HFFc6 (cell line): ENCODE data around the gene MYO1F. TPM values are rescaled to one million over a fixed set of nuclear protein-coding genes. Genes with fewer than 3 reads are reported as not detected.

Source experiments
- DNase-seq: peaks from one replicate; pipeline ENCODE4 v3.0.0-alpha.2; 2018
- H3K27ac Mint-ChIP-seq: 2 replicates; pipeline ENCODE4 v1.8.0; 2020; ENCODE audit warnings: mild to moderate bottlenecking, mixed read lengths
- H3K27me3 Mint-ChIP-seq: 2 replicates; pipeline ENCODE4 v1.8.0; 2021; ENCODE audit warnings: mild to moderate bottlenecking, moderate library complexity, mixed read lengths; ENCODE audit not compliant: insufficient read depth
- H3K36me3 Mint-ChIP-seq: 2 replicates; pipeline ENCODE4 v1.8.0; 2021; ENCODE audit warnings: low read depth, mixed read lengths
- H3K4me1 Mint-ChIP-seq: 2 replicates; pipeline ENCODE4 v1.8.0; 2020; ENCODE audit warnings: low read depth, mixed read lengths
- H3K4me3 Mint-ChIP-seq: 2 replicates; pipeline ENCODE4 v1.8.0; 2020; ENCODE audit warnings: mild to moderate bottlenecking, moderate library complexity, mixed read lengths
- H3K9me3 Mint-ChIP-seq: 2 replicates; pipeline ENCODE4 v1.8.0; 2020; ENCODE audit warnings: mild to moderate bottlenecking, mixed read lengths
- total RNA-seq, 6 experiments: library from RNA; stranded (reverse); fragmentation: NEBNext Ultra II Directional; extraction: Animal tissue kit (Norgen Biotek cat#: 25700); gene quantifications; 2 replicates in 1 of 6; 3 replicates in 5 of 6; pipeline ENCODE4 v1.2.3, GENCODE V29; 2021
- TF ChIP-seq, protein P1 (sequence below): fragments of 200-600 bp; sonication (generic); IDR thresholded peaks from 2 replicates; pipeline ENCODE4 v1.5.0; 2021; ENCODE audit warnings: antibody characterized with exemption, mild to moderate bottlenecking

Gene MYO1F
- total RNA-seq, 6 experiments from 2014 or later, result 0.09 to 0.28 (median 0.19) TPM

DNA sequence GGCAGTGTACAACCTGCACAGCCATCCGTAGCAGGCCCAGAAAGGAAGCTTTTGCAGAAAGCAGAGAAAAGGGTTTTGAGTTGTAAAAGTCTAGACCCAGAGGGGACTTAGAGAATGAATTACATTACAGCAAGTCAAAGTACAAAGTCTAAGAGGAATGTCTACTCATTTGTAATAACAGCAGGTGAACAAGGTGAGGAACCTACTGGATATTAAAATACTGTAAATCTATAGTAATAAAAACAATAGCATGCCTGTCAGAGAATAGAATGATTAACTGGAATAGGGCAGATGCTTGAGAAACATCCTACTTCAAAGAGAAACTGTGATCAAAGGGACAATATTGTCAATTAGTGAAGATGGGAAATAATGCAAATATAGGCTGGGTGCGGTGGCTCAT, 45.0 kb downstream of the MYO1F start:
- Mint-ChIP-seq H3K27ac (no peak overlapping the region), H3K36me3 (peaks cover 18% of the 10 kb centered on the region)

DNA sequence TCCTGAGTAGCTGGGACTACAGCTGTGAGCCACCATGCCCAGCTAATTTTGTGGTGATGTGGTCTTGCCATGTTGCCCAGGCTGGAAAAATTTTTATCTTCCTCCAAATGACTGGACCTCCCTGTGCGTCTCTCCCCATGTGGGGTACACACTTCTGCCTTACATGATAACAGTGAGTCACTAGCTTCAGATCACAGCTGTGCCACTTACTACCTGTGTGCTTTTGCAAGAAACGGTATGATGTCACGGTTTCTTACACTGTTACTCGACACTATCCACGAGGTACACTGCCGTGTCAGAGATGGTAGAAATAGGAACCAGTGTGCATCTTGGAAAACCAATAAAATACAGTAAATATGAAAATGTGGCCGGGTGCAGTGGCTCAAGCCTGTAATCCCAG, 45.8 kb downstream of the MYO1F start:
- Mint-ChIP-seq H3K9me3 (no peaks in the 10 kb centered on the region), H3K4me3 (no peak overlapping the region), H3K27ac (no peak overlapping the region), H3K4me1 (peaks cover 7% of the 10 kb centered on the region), H3K27me3 (no peaks in the 10 kb centered on the region), H3K36me3 (peaks cover 18% of the 10 kb centered on the region)
- TF ChIP-seq, protein P1, sequence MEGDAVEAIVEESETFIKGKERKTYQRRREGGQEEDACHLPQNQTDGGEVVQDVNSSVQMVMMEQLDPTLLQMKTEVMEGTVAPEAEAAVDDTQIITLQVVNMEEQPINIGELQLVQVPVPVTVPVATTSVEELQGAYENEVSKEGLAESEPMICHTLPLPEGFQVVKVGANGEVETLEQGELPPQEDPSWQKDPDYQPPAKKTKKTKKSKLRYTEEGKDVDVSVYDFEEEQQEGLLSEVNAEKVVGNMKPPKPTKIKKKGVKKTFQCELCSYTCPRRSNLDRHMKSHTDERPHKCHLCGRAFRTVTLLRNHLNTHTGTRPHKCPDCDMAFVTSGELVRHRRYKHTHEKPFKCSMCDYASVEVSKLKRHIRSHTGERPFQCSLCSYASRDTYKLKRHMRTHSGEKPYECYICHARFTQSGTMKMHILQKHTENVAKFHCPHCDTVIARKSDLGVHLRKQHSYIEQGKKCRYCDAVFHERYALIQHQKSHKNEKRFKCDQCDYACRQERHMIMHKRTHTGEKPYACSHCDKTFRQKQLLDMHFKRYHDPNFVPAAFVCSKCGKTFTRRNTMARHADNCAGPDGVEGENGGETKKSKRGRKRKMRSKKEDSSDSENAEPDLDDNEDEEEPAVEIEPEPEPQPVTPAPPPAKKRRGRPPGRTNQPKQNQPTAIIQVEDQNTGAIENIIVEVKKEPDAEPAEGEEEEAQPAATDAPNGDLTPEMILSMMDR, result no peak
- DNase-seq, result no peak

More for the DNA sequence above, 45.0 kb downstream of the MYO1F start:
- Mint-ChIP-seq H3K4me3 (no peak overlapping the region), H3K4me1 (peaks cover 7% of the 10 kb centered on the region), H3K9me3 (no peaks in the 10 kb centered on the region), H3K27me3 (peaks cover 2% of the 10 kb centered on the region; the same call in 1 of the 2 replicates)
- no peak for DNase-seq
- TF ChIP-seq, protein P1, result no peak

DNA sequence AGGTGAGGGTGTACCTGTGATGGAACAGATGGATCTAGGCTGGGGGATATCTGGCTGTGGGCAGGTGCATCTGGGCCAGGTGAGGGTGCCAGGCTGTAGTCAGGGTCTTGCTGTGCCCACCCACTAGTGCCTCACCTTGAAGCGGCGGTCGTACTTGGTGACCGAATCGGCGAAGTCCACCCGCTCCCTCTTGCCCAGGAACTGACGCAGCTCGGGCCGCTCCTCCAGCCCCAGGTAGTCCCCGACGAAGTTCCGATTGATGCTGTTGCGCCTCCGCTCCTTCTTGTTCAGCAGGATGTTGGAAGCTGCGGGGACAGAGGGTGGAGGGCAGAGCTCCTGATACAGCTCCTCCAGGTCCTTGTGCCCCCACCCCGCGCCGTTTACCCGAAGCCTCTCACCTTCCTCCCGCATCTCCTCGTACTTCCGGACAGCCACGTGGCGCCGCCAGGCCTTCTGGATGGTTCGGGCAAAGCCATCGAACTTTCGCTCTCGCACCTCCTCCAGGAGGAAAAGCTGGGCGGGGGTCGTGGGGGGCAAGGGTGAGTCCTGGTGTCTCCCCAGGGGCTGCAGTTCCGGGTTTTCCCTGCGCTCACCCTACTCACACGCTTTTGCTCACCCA, 47.1 kb downstream of the MYO1F start:
- Mint-ChIP-seq H3K4me1 (peaks cover 7% of the 10 kb centered on the region), H3K36me3 (peaks cover 18% of the 10 kb centered on the region), H3K27ac (no peak overlapping the region), H3K4me3 (no peak overlapping the region), H3K27me3 (no peaks in the 10 kb centered on the region), H3K9me3 (no peaks in the 10 kb centered on the region)
- no peak for DNase-seq
- TF ChIP-seq, protein P1, result no peak

DNA sequence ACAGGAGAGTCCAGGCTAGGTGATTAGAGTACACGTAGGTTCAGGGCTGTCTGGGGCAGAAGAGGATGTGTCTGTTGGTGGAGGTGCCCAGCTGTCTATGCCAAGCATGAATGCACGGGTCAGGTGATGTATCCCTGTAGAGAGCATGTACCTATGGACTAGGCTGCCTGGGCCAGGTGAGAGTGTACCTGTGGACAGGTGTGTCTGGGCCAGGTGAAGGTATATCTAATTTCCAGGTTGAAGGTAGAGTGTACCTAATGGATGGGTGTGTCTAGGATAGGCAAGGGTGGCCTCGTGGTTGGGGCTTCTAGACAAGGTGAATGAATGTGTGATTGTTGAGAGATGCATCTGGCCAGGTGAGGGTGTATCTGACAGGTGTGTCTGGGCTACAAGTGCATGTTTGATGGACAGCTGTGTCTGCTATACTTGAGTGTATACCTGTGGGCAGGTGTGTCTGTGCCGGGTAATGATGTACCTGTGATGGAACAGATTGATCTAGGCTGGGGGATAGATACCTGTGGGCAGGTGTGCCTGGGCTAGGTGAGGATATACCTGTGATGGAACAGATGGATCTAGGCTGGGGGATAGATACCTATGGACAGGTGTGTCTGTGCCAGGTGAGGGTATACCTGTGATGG, 47.8 kb downstream of the MYO1F start:
- Mint-ChIP-seq H3K4me3 (peak overlapping the region; percentile 28; the same call in 1 of the 2 replicates), H3K27me3 (no peaks in the 10 kb centered on the region), H3K36me3 (peaks cover 18% of the 10 kb centered on the region), H3K9me3 (no peaks in the 10 kb centered on the region), H3K4me1 (peaks cover 7% of the 10 kb centered on the region), H3K27ac (no peak overlapping the region)
- DNase-seq, result no peak
- TF ChIP-seq, protein P1, result no peak

DNA sequence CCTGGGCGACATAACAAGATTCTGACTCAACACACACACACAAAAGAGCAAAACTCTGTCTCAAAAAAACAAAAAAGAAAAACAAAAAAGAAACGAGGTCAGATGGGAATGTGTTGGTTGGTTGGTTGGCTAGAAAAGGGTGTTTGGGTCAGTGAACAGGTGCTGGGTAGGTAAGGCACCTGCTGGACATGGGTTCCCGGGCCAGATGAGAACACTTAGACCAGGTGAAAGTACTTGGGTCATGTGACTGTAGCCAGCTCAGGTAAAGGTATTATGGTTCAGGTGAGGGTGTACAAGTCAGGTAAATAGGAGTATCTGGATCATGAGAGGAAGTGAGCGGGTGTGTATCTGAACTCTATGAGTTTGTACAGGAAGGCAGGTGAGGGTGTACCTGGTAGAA, 48.7 kb downstream of the MYO1F start:
- Mint-ChIP-seq H3K36me3 (peaks cover 18% of the 10 kb centered on the region), H3K9me3 (no peaks in the 10 kb centered on the region), H3K27me3 (no peaks in the 10 kb centered on the region), H3K4me3 (no peak overlapping the region), H3K4me1 (peaks cover 7% of the 10 kb centered on the region), H3K27ac (no peak overlapping the region)
- TF ChIP-seq, protein P1, result no peak
- DNase-seq, result no peak
